GM12801 (cell line): Measurements from ENCODE around the gene PREX1.

Experiments
- CTCF ChIP-seq: IDR thresholded peaks from one replicate; pipeline ENCODE4 v1.5.1; 2011; ENCODE audit warnings: control low read depth; ENCODE audit not compliant: insufficient read length; ENCODE audit errors: extremely low read depth

Gene PREX1

GRCh38 chr20:48574383-48574782 lies 253.4 kb downstream of the PREX1 start:
- no peak for TF ChIP-seq CTCF
